Frontal cortex (tissue), 4 donors: ENCODE data around the gene MBOAT1. TPM values are rescaled to one million over a fixed set of nuclear protein-coding genes. Genes with fewer than 3 reads are reported as not detected.

ENCODE experiments used
- DNase-seq, 2 donors: peaks; one replicate each; pipeline ENCODE4 v3.0.0; 2012; ENCODE audit warnings: low spot score in 2 of 2
- FAIRE-seq: peaks from 2 replicates; lab custom pipeline; 2012; peaks lifted over from hg19 to GRCh38; lab: Jason Lieb, UNC
- total RNA-seq: library from RNA; depleted of rRNA; stranded (reverse); fragments of >200 nt; gene quantifications from one replicate; pipeline ENCODE4 v1.2.3, GENCODE V29; 2014
- donor health status: control.
- donor health status: control.
- donor health status: control.

Gene MBOAT1
- total RNA-seq, 1 donor from 2014 or later = 7.3 TPM

- FAIRE-seq = no peak
- no peak for DNase-seq
These were observed 24.1 kb upstream of the MBOAT1 start for GRCh38 chr6:20236344-20236743.

GRCh38 chr6:20235041-20235440 lies 22.8 kb upstream of the MBOAT1 start:
- FAIRE-seq = no peak
- no peak for DNase-seq

- FAIRE-seq = no peak
These were observed 21.9 kb upstream of the MBOAT1 start for GRCh38 chr6:20234136-20234535.

GRCh38 chr6:20233007-20233730 lies 20.9 kb upstream of the MBOAT1 start:
- FAIRE-seq = no peak
- no peak for DNase-seq

More at GRCh38 chr6:20234136-20234535, 21.9 kb upstream of the MBOAT1 start:
- DNase-seq = no peak

- FAIRE-seq (no peak), DNase-seq (no peak)
These were observed 19.9 kb upstream of the MBOAT1 start for GRCh38 chr6:20232188-20232587.

GRCh38 chr6:20230401-20231119 lies 18.3 kb upstream of the MBOAT1 start:
- FAIRE-seq (no peak), DNase-seq (no peak)

- FAIRE-seq (no peak), DNase-seq (no peak)
These were observed 17.6 kb upstream of the MBOAT1 start for GRCh38 chr6:20229881-20230280.

GRCh38 chr6:20227350-20227749 lies 15.1 kb upstream of the MBOAT1 start:
- FAIRE-seq = peak; percentile 79

GRCh38 chr6:20223141-20223540 lies 10.9 kb upstream of the MBOAT1 start:
- DNase-seq = no peak
- FAIRE-seq = no peak

More at GRCh38 chr6:20227350-20227749, 15.1 kb upstream of the MBOAT1 start:
- DNase-seq = no peak

- FAIRE-seq (no peak), DNase-seq (no peak)
These were observed 9.2 kb upstream of the MBOAT1 start for GRCh38 chr6:20221421-20221820.

- no peak for FAIRE-seq
- no peak for DNase-seq
These were observed 8.1 kb upstream of the MBOAT1 start for GRCh38 chr6:20220359-20220758.

GRCh38 chr6:20217891-20218290 lies 5.6 kb upstream of the MBOAT1 start:
- DNase-seq (no peak), FAIRE-seq (no peak)

GRCh38 chr6:20217324-20217855 lies 5.1 kb upstream of the MBOAT1 start:
- no peak for FAIRE-seq
- DNase-seq = no peak

GRCh38 chr6:20215310-20215709 lies 3.0 kb upstream of the MBOAT1 start:
- DNase-seq (no peak), FAIRE-seq (no peak)

GRCh38 chr6:20213271-20213798 lies 1.1 kb upstream of the MBOAT1 start:
- DNase-seq (no peak), FAIRE-seq (no peak)

GRCh38 chr6:20211941-20212391 lies 303 bp downstream of the MBOAT1 start:
- FAIRE-seq = no peak
- DNase-seq = no peak

GRCh38 chr6:20211037-20211940 lies 980 bp downstream of the MBOAT1 start:
- FAIRE-seq (no peak), DNase-seq (no peak)

GRCh38 chr6:20210158-20210557 lies 2.1 kb downstream of the MBOAT1 start:
- no peak for FAIRE-seq
- DNase-seq = no peak

GRCh38 chr6:20208687-20209378 lies 3.4 kb downstream of the MBOAT1 start:
- FAIRE-seq = no peak
- no peak for DNase-seq
